Mammary epithelial cell (primary cell): ENCODE data around the gene ALDH16A1.

Experiments used
- CTCF ChIP-seq, 2 donors: IDR thresholded peaks in 1 of 2; conservative IDR thresholded peaks in 1 of 2; 2 replicates each; pipeline ENCODE4 v1.5.1; 2011 to 2012; ENCODE audit warnings: inconsistent platforms in 2 of 2, low read length in 2 of 2, mild to moderate bottlenecking in 2 of 2, control low read depth in 1 of 2, low read depth in 1 of 2; ENCODE audit not compliant: insufficient read depth in 1 of 2; ENCODE audit errors: extremely low read depth in 1 of 2
- EZH2 ChIP-seq: IDR thresholded peaks from 2 replicates; pipeline ENCODE4 v1.6.1; 2012; ENCODE audit warnings: low read length, inconsistent platforms, borderline replicate concordance

- no peak for TF ChIP-seq CTCF (conservative IDR thresholded peaks at IDR 0.05 in 1 of 2, IDR thresholded peaks at IDR 0.05 in 1 of 2; ENCODE audit: extremely low read depth in 1 of 2, insufficient read depth in 1 of 2, low read depth in 1 of 2, low read length in 2 of 2)
- TF ChIP-seq EZH2: no peak
Measured at GRCh38 chr19:49425178-49425577, 27.8 kb upstream of the ALDH16A1 start, which contains the start of gene GFY.
